Measurements from ENCODE around the gene EIF4G1.

DNA sequence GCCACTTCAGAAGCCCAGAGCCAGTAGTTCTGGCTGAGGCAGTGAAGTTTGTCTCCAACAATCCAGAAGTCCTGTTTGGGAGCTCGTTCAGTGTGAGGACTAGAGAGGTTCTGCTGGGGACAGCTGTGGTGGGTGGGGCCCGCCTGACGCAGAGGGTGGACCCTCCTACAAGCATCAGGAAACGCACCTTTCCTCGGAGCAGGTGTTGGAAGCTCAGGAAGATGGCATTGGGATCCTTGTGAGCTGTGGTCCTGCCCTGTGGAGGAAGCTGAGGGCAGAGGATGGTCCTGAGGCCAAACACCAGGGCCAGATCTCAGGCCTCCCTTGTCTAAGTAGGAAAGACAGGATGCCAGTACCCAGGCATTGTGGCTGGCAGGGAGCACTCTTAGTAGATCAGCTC, 58.5 kb downstream of the EIF4G1 start:
- TF ChIP-seq EZH2 (IDR thresholded peaks at IDR 0.05): no peak
- TF ChIP-seq POLR2AphosphoS5 (IDR thresholded peaks at IDR 0.05; ENCODE audit: borderline replicate concordance, low read depth, low read length): no peak

Data from SK-N-MC (cell line).